PC-9 (cell line): ENCODE data around the gene GIPC3.

Experiments
- CTCF ChIP-seq: fragments of 200-600 bp; sonication (generic); conservative IDR thresholded peaks from 2 replicates; pipeline ENCODE4 v1.6.1; 2017; ENCODE audit warnings: mixed run types, antibody characterized with exemption, mild to moderate bottlenecking, moderate library complexity
- EZH2 ChIP-seq: fragments of 200-600 bp; sonication (generic); IDR thresholded peaks from 2 replicates; pipeline ENCODE4 v1.8.0; 2017; ENCODE audit warnings: antibody characterized with exemption, low read depth

GRCh38 chr19:3591876-3592613, 6.8 kb downstream of the GIPC3 start:
- TF ChIP-seq CTCF (no peak), EZH2 (no peak)
